Astrocyte (in vitro differentiated cells and primary cell): ENCODE data around the gene JMJD1C. TPM values are rescaled to one million over a fixed set of nuclear protein-coding genes. Genes with fewer than 3 reads are reported as not detected.

Experiments
- DNase-seq: peaks from one replicate; pipeline ENCODE4 v3.0.0-alpha.2; 2010; ENCODE audit warnings: low read depth
- FAIRE-seq: peaks from 2 replicates; lab custom pipeline; 2011; peaks lifted over from hg19 to GRCh38; lab: Jason Lieb, UNC
- H2AFZ ChIP-seq: 2 replicates; pipeline ENCODE4 v1.6.0; 2012; ENCODE audit warnings: low read depth, low read length, inconsistent platforms
- H3K27ac ChIP-seq: 2 replicates; pipeline ENCODE4 v1.5.1; 2011; ENCODE audit warnings: low read depth, low read length, inconsistent platforms
- H3K27me3 ChIP-seq: 2 replicates; pipeline ENCODE4 v1.6.0; 2011; ENCODE audit warnings: low read length, inconsistent platforms; ENCODE audit not compliant: insufficient read depth
- H3K36me3 ChIP-seq: 2 replicates; pipeline ENCODE4 v1.5.1; 2011; ENCODE audit warnings: low read length, inconsistent platforms; ENCODE audit not compliant: insufficient read depth
- H3K4me1 ChIP-seq: 2 replicates; pipeline ENCODE4 v1.5.1; 2011; ENCODE audit warnings: low read length, inconsistent platforms; ENCODE audit not compliant: insufficient read depth
- H3K4me2 ChIP-seq: 2 replicates; pipeline ENCODE4 v1.6.0; 2012; ENCODE audit warnings: low read length, inconsistent platforms
- H3K4me3 ChIP-seq: 2 replicates; pipeline ENCODE4 v1.5.1; 2011; ENCODE audit warnings: low read depth, mild to moderate bottlenecking, low read length, inconsistent platforms; ENCODE audit not compliant: insufficient read depth
- H3K79me2 ChIP-seq: 2 replicates; pipeline ENCODE4 v1.6.0; 2012; ENCODE audit warnings: mild to moderate bottlenecking, low read length, inconsistent platforms; ENCODE audit not compliant: insufficient read depth
- H3K9ac ChIP-seq: 2 replicates; pipeline ENCODE4 v1.6.0; 2012; ENCODE audit warnings: mild to moderate bottlenecking, low read length, inconsistent platforms
- H3K9me3 ChIP-seq: 2 replicates; pipeline ENCODE4 v1.5.1; 2012; ENCODE audit warnings: low read depth, mild to moderate bottlenecking, low read length, inconsistent platforms; ENCODE audit not compliant: insufficient read depth
- H4K20me1 ChIP-seq: 2 replicates; pipeline ENCODE4 v1.6.0; 2012; ENCODE audit warnings: low read length, inconsistent platforms; ENCODE audit not compliant: insufficient read depth
- H3K27ac Mint-ChIP-seq: one replicate; pipeline ENCODE4 v1.8.0; 2021; ENCODE audit warnings: mild to moderate bottlenecking, mixed read lengths; ENCODE audit not compliant: unreplicated experiment
- H3K27me3 Mint-ChIP-seq: one replicate; pipeline ENCODE4 v1.8.0; 2021; ENCODE audit warnings: low read depth, mixed read lengths; ENCODE audit not compliant: unreplicated experiment
- H3K36me3 Mint-ChIP-seq: one replicate; pipeline ENCODE4 v1.8.0; 2021; ENCODE audit warnings: low read depth, mixed read lengths; ENCODE audit not compliant: unreplicated experiment
- H3K4me1 Mint-ChIP-seq: one replicate; pipeline ENCODE4 v1.8.0; 2021; ENCODE audit warnings: low read depth, mixed read lengths; ENCODE audit not compliant: unreplicated experiment
- H3K4me3 Mint-ChIP-seq: one replicate; pipeline ENCODE4 v1.8.0; 2021; ENCODE audit warnings: mild to moderate bottlenecking, moderate library complexity, mixed read lengths; ENCODE audit not compliant: unreplicated experiment
- H3K9me3 Mint-ChIP-seq: one replicate; pipeline ENCODE4 v1.8.0; 2021; ENCODE audit warnings: mild to moderate bottlenecking, mixed read lengths; ENCODE audit not compliant: unreplicated experiment
- CTCF ChIP-seq: IDR thresholded peaks from 2 replicates; pipeline ENCODE4 v1.5.1; 2011; ENCODE audit warnings: low read depth, mild to moderate bottlenecking, inconsistent platforms, low read length, moderate library complexity; ENCODE audit not compliant: insufficient read depth
- EZH2 ChIP-seq: IDR thresholded peaks from 2 replicates; pipeline ENCODE4 v1.6.1; 2012; ENCODE audit warnings: mild to moderate bottlenecking, low read length, inconsistent platforms; ENCODE audit not compliant: insufficient read depth
- total RNA-seq: library from RNA; stranded (reverse); gene quantifications from 2 replicates; pipeline ENCODE4 v1.2.1, GENCODE V29; 2021

The JMJD1C gene
- total RNA-seq, 1 donor from 2014 or later, result 61.0 TPM

- H3K36me3 Mint-ChIP-seq, result no peaks in the 10 kb centered on the region
- Histone ChIP-seq H3K27me3 (no peaks in the 10 kb centered on the region), H3K4me3 (no peak overlapping the region), H3K9ac (no peak overlapping the region), H3K27ac (no peak overlapping the region), H3K36me3 (no peaks in the 10 kb centered on the region), H3K9me3 (no peaks in the 10 kb centered on the region), H3K4me2 (no peak overlapping the region), H3K79me2 (peaks cover 81% of the 10 kb centered on the region), H2AFZ (no peak overlapping the region), H3K4me1 (peaks cover 9% of the 10 kb centered on the region), H4K20me1 (peaks cover 27% of the 10 kb centered on the region)
- H3K4me1 Mint-ChIP-seq, result peaks cover 14% of the 10 kb centered on the region
- FAIRE-seq (no peak), DNase-seq (no peak)
- no peak for TF ChIP-seq EZH2
- TF ChIP-seq CTCF, result no peak
- no peak overlapping the region for H3K4me3 Mint-ChIP-seq
- no peaks in the 10 kb centered on the region for H3K27me3 Mint-ChIP-seq
- no peak overlapping the region for H3K27ac Mint-ChIP-seq
- no peaks in the 10 kb centered on the region for H3K9me3 Mint-ChIP-seq
Measured at GRCh38 chr10:63407136-63407662, 58.6 kb downstream of the JMJD1C start.

- Histone ChIP-seq H3K4me2 (no peak overlapping the region), H3K9me3 (no peaks in the 10 kb centered on the region), H3K4me1 (no peaks in the 10 kb centered on the region), H3K27ac (no peak overlapping the region), H3K4me3 (no peak overlapping the region), H3K79me2 (peaks cover 68% of the 10 kb centered on the region), H3K9ac (no peak overlapping the region), H2AFZ (no peak overlapping the region), H3K36me3 (no peaks in the 10 kb centered on the region), H3K27me3 (no peaks in the 10 kb centered on the region), H4K20me1 (peaks cover 36% of the 10 kb centered on the region)
- TF ChIP-seq EZH2, result no peak
- TF ChIP-seq CTCF, result no peak
- no peak for FAIRE-seq
- Mint-ChIP-seq H3K9me3 (no peaks in the 10 kb centered on the region), H3K36me3 (no peaks in the 10 kb centered on the region), H3K27me3 (no peaks in the 10 kb centered on the region), H3K27ac (no peak overlapping the region), H3K4me1 (no peaks in the 10 kb centered on the region), H3K4me3 (no peak overlapping the region)
- no peak for DNase-seq
Measured at GRCh38 chr10:63396133-63396761, 69.5 kb downstream of the JMJD1C start.

- no peak for FAIRE-seq
Measured at GRCh38 chr10:63393050-63393449, 72.7 kb downstream of the JMJD1C start.

More at GRCh38 chr10:63393050-63393449, 72.7 kb downstream of the JMJD1C start:
- Histone ChIP-seq H2AFZ (no peak overlapping the region), H4K20me1 (peaks cover 66% of the 10 kb centered on the region), H3K27ac (no peak overlapping the region), H3K9me3 (no peaks in the 10 kb centered on the region), H3K36me3 (no peaks in the 10 kb centered on the region), H3K27me3 (no peaks in the 10 kb centered on the region), H3K4me1 (no peaks in the 10 kb centered on the region), H3K9ac (no peak overlapping the region), H3K4me2 (no peak overlapping the region), H3K4me3 (no peak overlapping the region), H3K79me2 (peaks cover 88% of the 10 kb centered on the region)
- TF ChIP-seq EZH2 (no peak), CTCF (no peak)
- no peak overlapping the region for H3K4me3 Mint-ChIP-seq
- H3K36me3 Mint-ChIP-seq, result peaks cover 7% of the 10 kb centered on the region
- no peak for DNase-seq
- no peak overlapping the region for H3K27ac Mint-ChIP-seq
- no peaks in the 10 kb centered on the region for H3K27me3 Mint-ChIP-seq
- H3K4me1 Mint-ChIP-seq, result peaks cover 4% of the 10 kb centered on the region
- no peaks in the 10 kb centered on the region for H3K9me3 Mint-ChIP-seq
